HepG2 (cell line): ENCODE results near the gene PRIMA1. TPM values are rescaled to one million over a fixed set of nuclear protein-coding genes. Genes with fewer than 3 reads are reported as not detected.

Experiments
- ATAC-seq: fragments of 200-7000 bp; cut with Tn5 transposase; 3 replicates; pipeline ENCODE4 v1.9.1; 2020; ENCODE audit warnings: mild to moderate bottlenecking, moderate library complexity
- BruUV-seq: library from RNA; stranded (reverse); fragments of 400-500 nt; replicated peaks from 2 replicates; lab custom pipeline; 2021; lab: Mats Ljungman, UMichigan
- CTCF ChIA-PET: fragments of 300-600 bp; formaldehyde crosslinking; extraction: SDS; loops from one replicate; lab custom pipeline; 2021; ENCODE audit warnings: low total read pairs, inconsistent platforms, low intra/inter-chr PET ratio; lab: Yijun Ruan, JAX
- POLR2A ChIA-PET: fragments of 350-600 bp; sonication (Branson Sonifier 250); formaldehyde crosslinking; loops from one replicate; lab custom pipeline; 2020; ENCODE audit warnings: antibody characterized with exemption, inconsistent platforms; lab: Yijun Ruan, JAX
- DNase-seq: peaks from one replicate; pipeline ENCODE4 v3.0.0-alpha.2; 2015; ENCODE audit warnings: low spot score
- FAIRE-seq: peaks from 3 replicates; lab custom pipeline; 2011; peaks lifted over from hg19 to GRCh38; lab: Jason Lieb, UNC
- H2AFZ ChIP-seq: one replicate; pipeline ENCODE4 v1.6.1; 2011; ENCODE audit warnings: low read length, inconsistent platforms
- H3K27ac ChIP-seq: fragments of 300-600 bp; 3 replicates; pipeline ENCODE4 v1.8.0; 2011; ENCODE audit warnings: mixed run types, mild to moderate bottlenecking, mixed read lengths, low read length, inconsistent platforms; ENCODE audit not compliant: insufficient read depth; ENCODE audit errors: extremely low read length
- H3K27me3 ChIP-seq, 2 experiments: fragments of 200-600 bp in 1 of 2; 2 replicates in 1 of 2; 3 replicates in 1 of 2; pipeline versions ENCODE4 v1.6.0 to v1.8.0; 2011; ENCODE audit warnings: low read length in 2 of 2, mild to moderate bottlenecking in 2 of 2, moderate library complexity in 2 of 2, inconsistent platforms in 1 of 2; ENCODE audit not compliant: insufficient read depth in 2 of 2, control insufficient read depth in 1 of 2
- H3K36me3 ChIP-seq, 2 experiments: fragments of 200-600 bp in 1 of 2; replicated peaks in 1 of 2; 2 replicates in 1 of 2; 3 replicates in 1 of 2; pipeline versions ENCODE4 v1.5.1 to v1.8.0; 2011; ENCODE audit warnings: low read length in 2 of 2, inconsistent platforms in 1 of 2; ENCODE audit not compliant: insufficient read depth in 2 of 2, control insufficient read depth in 1 of 2
- H3K4me1 ChIP-seq: 2 replicates; pipeline ENCODE4 v1.5.1; 2012; ENCODE audit warnings: low read length, inconsistent platforms; ENCODE audit not compliant: insufficient read depth
- H3K4me2 ChIP-seq: 2 replicates; pipeline ENCODE4 v1.6.0; 2011; ENCODE audit warnings: low read depth, low read length, inconsistent platforms
- H3K4me3 ChIP-seq, 3 experiments: fragments of 200-600 bp in 1 of 3; sonication (generic), shearing (Covaris generic) in 1 of 3; replicated peaks in 1 of 3; 2 replicates each; pipeline ENCODE4 v1.5.1; 2011 to 2016; ENCODE audit warnings: low read length in 3 of 3, inconsistent platforms in 2 of 3, low read depth in 2 of 3, mild to moderate bottlenecking in 2 of 3, control low read depth in 1 of 3, mixed read lengths in 1 of 3; ENCODE audit not compliant: insufficient read depth in 1 of 3
- H3K79me2 ChIP-seq: one replicate; pipeline ENCODE4 v1.6.1; 2011; ENCODE audit warnings: low read length, inconsistent platforms; ENCODE audit not compliant: insufficient read depth
- H3K9ac ChIP-seq: 2 replicates; pipeline ENCODE4 v1.6.0; 2011; ENCODE audit warnings: mild to moderate bottlenecking, low read depth, low read length, inconsistent platforms; ENCODE audit not compliant: insufficient read depth
- H3K9me3 ChIP-seq: 2 replicates; pipeline ENCODE4 v1.5.1; 2012; ENCODE audit warnings: mild to moderate bottlenecking, low read length
- H4K20me1 ChIP-seq: 2 replicates; pipeline ENCODE4 v1.6.0; 2011; ENCODE audit warnings: inconsistent platforms, mild to moderate bottlenecking, low read length, moderate library complexity; ENCODE audit not compliant: insufficient read depth
- GPN1 ChIP-seq: sonication (generic); formaldehyde crosslinking; IDR thresholded peaks from 2 replicates; pipeline ENCODE4 v1.5.1; 2020; ENCODE audit warnings: missing genetic modification reagents, borderline replicate concordance
- HDAC6 ChIP-seq: fragments of 200-600 bp; sonication (generic); IDR thresholded peaks from 2 replicates; pipeline ENCODE4 v1.7.0; 2017; ENCODE audit warnings: mild to moderate bottlenecking, antibody characterized with exemption, low read length, low read depth
- KDM6A ChIP-seq: IDR thresholded peaks from 2 replicates; pipeline ENCODE4 v1.6.1; 2016; ENCODE audit warnings: low read depth
- TAF15 ChIP-seq: fragments of 200-400 bp; formaldehyde crosslinking; IDR thresholded peaks from one replicate; pipeline ENCODE4 v1.6.1; 2018; ENCODE audit warnings: mild to moderate bottlenecking, low read depth, low read length; ENCODE audit not compliant: poor library complexity, severe bottlenecking
- ZNF672 ChIP-seq: sonication (generic); formaldehyde crosslinking; IDR thresholded peaks from 2 replicates; pipeline ENCODE4 v1.8.1; 2022; ENCODE audit warnings: missing genetic modification reagents
- WGBS: methylation state at CpG from one replicate; pipeline ENCODE4 v1.1.6; 2017; ENCODE audit warnings: low lambda C conversion rate; 5-methylcytosine and 5-hydroxymethylcytosine counted together
- in situ Hi-C: cut with HindIII; loops from 2 replicates; pipeline ENCODE4 v1.10.0; 2017; ENCODE audit warnings: low pct_unique_long_range_greater_than_20kb; ENCODE audit not compliant: extremely low pct_ligation_motif_present
- intact Hi-C: fragments of 100-400 bp; cut with micrococcal nuclease; formaldehyde crosslinking; loops from one replicate; pipeline ENCODE4 v1.10.0; 2022; ENCODE audit not compliant: unreplicated experiment
- polyA plus RNA-seq, 8 experiments: library from polyadenylated mRNA; depleted of rRNA in 3 of 8; stranded (reverse) in 7 of 8; unstranded in 1 of 8; fragments of >200 nt; fragmentation: Illumina TruSeq in 4 of 8; extraction: Trizol in 4 of 8; gene quantifications; 2 replicates each; pipeline versions ENCODE4 v1.2.1 to v1.2.3, GENCODE V29; 2011 to 2016; ENCODE audit warnings: low read depth in 4 of 8, missing spikeins in 1 of 8, mixed read lengths in 1 of 8; ENCODE audit not compliant: insufficient read depth in 1 of 8
- total RNA-seq, 5 experiments: library from RNA; depleted of rRNA; stranded (reverse); fragments of >200 nt; fragmentation: Illumina TruSeq; extraction: Trizol; gene quantifications; 2 replicates each; pipeline ENCODE4 v1.2.3, GENCODE V29; 2016; ENCODE audit warnings: low read depth in 1 of 5
- TF ChIP-seq, protein P1 (sequence below): sonication (generic); formaldehyde crosslinking; IDR thresholded peaks from 2 replicates; pipeline ENCODE4 v1.5.0; 2020; ENCODE audit warnings: mild to moderate bottlenecking, missing genetic modification reagents
- TF ChIP-seq, protein P2 (sequence below): sonication (generic); formaldehyde crosslinking; IDR thresholded peaks from 2 replicates; pipeline ENCODE4 v1.5.0; 2020; ENCODE audit warnings: mild to moderate bottlenecking, missing genetic modification reagents

Gene PRIMA1
- total and polyA plus RNA-seq, 2 of the 13 experiments (the other 11 are each of a cell fraction or from before 2014, with no cell fraction given), result 2.4 to 3.2 TPM

DNA sequence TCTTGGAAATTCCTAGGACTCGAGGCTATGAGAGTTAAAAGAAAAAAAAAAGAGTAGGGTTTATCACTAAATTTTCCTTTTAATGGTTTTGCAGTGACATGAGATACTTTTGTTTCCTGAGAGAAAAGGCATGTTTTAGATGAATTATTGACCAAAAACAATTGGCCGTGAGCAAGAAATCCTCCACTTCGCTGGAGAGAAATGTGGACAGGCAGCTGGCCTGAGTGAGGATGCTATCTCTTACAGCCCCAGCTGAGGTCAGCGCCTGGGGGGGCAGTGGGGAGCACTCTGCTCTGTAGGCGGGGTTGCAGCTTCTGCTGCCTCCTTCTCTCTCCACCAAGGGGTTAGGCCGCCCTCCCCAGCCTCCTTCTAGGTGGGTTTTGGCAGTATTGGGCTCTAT is 54.7 kb downstream of the PRIMA1 start:
- no peak for FAIRE-seq
- TF ChIP-seq HDAC6, result no peak
- TF ChIP-seq GPN1 (CRISPR knock-in tag), result no peak
- TF ChIP-seq, protein P1, sequence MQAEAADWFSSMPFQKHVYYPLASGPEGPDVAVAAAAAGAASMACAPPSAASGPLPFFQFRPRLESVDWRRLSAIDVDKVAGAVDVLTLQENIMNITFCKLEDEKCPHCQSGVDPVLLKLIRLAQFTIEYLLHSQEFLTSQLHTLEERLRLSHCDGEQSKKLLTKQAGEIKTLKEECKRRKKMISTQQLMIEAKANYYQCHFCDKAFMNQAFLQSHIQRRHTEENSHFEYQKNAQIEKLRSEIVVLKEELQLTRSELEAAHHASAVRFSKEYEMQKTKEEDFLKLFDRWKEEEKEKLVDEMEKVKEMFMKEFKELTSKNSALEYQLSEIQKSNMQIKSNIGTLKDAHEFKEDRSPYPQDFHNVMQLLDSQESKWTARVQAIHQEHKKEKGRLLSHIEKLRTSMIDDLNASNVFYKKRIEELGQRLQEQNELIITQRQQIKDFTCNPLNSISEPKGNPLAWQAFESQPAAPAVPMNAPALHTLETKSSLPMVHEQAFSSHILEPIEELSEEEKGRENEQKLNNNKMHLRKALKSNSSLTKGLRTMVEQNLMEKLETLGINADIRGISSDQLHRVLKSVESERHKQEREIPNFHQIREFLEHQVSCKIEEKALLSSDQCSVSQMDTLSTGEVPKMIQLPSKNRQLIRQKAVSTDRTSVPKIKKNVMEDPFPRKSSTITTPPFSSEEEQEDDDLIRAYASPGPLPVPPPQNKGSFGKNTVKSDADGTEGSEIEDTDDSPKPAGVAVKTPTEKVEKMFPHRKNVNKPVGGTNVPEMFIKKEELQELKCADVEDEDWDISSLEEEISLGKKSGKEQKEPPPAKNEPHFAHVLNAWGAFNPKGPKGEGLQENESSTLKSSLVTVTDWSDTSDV, result no peak
- no peak for TF ChIP-seq ZNF672 (CRISPR knock-in tag)
- no peak for TF ChIP-seq TAF15
- no peak for TF ChIP-seq KDM6A
- TF ChIP-seq, protein P2, sequence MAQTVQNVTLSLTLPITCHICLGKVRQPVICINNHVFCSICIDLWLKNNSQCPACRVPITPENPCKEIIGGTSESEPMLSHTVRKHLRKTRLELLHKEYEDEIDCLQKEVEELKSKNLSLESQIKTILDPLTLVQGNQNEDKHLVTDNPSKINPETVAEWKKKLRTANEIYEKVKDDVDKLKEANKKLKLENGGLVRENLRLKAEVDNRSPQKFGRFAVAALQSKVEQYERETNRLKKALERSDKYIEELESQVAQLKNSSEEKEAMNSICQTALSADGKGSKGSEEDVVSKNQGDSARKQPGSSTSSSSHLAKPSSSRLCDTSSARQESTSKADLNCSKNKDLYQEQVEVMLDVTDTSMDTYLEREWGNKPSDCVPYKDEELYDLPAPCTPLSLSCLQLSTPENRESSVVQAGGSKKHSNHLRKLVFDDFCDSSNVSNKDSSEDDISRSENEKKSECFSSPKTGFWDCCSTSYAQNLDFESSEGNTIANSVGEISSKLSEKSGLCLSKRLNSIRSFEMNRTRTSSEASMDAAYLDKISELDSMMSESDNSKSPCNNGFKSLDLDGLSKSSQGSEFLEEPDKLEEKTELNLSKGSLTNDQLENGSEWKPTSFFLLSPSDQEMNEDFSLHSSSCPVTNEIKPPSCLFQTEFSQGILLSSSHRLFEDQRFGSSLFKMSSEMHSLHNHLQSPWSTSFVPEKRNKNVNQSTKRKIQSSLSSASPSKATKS (CRISPR knock-in tag), result no peak
- TF ChIP-seq, all 625 proteins: peak for 0
- intact Hi-C loops, result no loop called here

More for the DNA sequence above, 54.7 kb downstream of the PRIMA1 start:
- Histone ChIP-seq H3K27ac (no peak overlapping the region), H3K4me1 (no peaks in the 10 kb centered on the region), H3K27me3 (no peaks in the 10 kb centered on the region), H4K20me1 (no peaks in the 10 kb centered on the region), H3K4me3 (no peak overlapping the region), H3K9me3 (no peaks in the 10 kb centered on the region), H3K4me2 (no peak overlapping the region), H2AFZ (no peak overlapping the region), H3K36me3 (no peaks in the 10 kb centered on the region; a peak in 1 of 5 replicates), H3K9ac (no peak overlapping the region), H3K79me2 (no peaks in the 10 kb centered on the region)
- ChIA-PET CTCF (no interaction called here), POLR2A (no interaction called here)
- no peak for ATAC-seq
- BruUV-seq, result no TSS peak
- in situ Hi-C loops, result no loop called here
- 71% methylated on average over 6 of the region's 6 CpGs for WGBS
- no peak for DNase-seq
